ENCODE results near the gene UBA6. TPM values are rescaled to one million over a fixed set of nuclear protein-coding genes. Genes with fewer than 3 reads are reported as not detected.

The UBA6 gene
- total RNA-seq, 1 experiment from 2014 or later = 59.4 TPM

DNA sequence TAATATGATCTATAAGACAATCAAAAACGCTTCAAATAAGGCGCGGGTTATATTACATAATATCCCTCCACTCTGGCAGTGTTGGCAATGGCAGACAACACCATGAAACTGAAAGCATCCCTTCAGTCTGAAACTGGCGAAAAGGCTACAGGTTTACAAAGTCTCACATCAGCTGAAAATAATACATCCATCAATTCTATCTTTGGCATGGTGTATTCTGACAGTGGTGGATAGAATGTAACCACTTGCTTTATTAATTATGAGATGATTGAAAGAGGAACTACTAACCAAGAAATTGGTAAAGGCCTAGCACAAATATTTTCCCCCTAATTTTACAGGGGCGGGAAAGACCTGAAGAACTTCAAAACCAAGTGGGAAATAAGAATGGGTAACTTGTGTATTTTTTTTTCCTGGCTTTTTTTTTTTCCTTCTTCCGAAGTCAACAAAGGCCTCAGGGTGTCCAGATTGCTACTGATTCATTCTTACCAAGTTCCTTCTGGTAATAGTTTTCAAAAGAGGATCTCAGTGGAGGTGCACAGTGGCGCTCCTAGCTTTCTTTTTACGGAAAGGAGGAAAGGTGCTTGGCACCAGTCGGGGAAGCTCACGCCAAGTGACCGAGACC, 728 bp downstream of the UBA6 start:
- TSS peak; percentile 78 for BruUV-seq (replicated peaks)
- Histone ChIP-seq H3K27me3 (ENCODE audit: control insufficient read depth, insufficient read depth, low read length) (no peaks in the 10 kb centered on the region), H3K4me1 (ENCODE audit: control insufficient read depth, insufficient read depth, low read length) (no peaks in the 10 kb centered on the region; the same call in 1 of the 2 replicates), H3K36me3 (ENCODE audit: control insufficient read depth, insufficient read depth, low read length) (peaks cover 7% of the 10 kb centered on the region), H3K9me3 (ENCODE audit: control insufficient read depth, insufficient read depth, low read depth, low read length) (no peaks in the 10 kb centered on the region), H3K4me3 (ENCODE audit: low read depth in 2 of 2, low read length in 2 of 2) (peak overlapping the region; percentile 66 to 92), H3K27ac (ENCODE audit: low read length) (peak overlapping the region; percentile 80)
- no peak for DNase-seq (ENCODE audit: low read depth, low spot score)
- intact Hi-C loops (cut with micrococcal nuclease; ENCODE audit: unreplicated experiment) = no loop called here
- CTCF ChIA-PET = no interaction called here
- POLR2A ChIA-PET = no interaction called here
- peak; percentile 44 for ATAC-seq
- no peak for TF ChIP-seq SIN3A (IDR thresholded peaks at IDR 0.05; ENCODE audit: borderline replicate concordance, insufficient read depth, low read depth, low read length)
- TF ChIP-seq, protein P1, sequence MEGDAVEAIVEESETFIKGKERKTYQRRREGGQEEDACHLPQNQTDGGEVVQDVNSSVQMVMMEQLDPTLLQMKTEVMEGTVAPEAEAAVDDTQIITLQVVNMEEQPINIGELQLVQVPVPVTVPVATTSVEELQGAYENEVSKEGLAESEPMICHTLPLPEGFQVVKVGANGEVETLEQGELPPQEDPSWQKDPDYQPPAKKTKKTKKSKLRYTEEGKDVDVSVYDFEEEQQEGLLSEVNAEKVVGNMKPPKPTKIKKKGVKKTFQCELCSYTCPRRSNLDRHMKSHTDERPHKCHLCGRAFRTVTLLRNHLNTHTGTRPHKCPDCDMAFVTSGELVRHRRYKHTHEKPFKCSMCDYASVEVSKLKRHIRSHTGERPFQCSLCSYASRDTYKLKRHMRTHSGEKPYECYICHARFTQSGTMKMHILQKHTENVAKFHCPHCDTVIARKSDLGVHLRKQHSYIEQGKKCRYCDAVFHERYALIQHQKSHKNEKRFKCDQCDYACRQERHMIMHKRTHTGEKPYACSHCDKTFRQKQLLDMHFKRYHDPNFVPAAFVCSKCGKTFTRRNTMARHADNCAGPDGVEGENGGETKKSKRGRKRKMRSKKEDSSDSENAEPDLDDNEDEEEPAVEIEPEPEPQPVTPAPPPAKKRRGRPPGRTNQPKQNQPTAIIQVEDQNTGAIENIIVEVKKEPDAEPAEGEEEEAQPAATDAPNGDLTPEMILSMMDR (IDR thresholded peaks at IDR 0.05) = no peak
- in situ Hi-C loops (cut with HindIII; ENCODE audit: low pct_unique_long_range_greater_than_20kb, low sequenced_read_pairs) = no loop called here

DNA sequence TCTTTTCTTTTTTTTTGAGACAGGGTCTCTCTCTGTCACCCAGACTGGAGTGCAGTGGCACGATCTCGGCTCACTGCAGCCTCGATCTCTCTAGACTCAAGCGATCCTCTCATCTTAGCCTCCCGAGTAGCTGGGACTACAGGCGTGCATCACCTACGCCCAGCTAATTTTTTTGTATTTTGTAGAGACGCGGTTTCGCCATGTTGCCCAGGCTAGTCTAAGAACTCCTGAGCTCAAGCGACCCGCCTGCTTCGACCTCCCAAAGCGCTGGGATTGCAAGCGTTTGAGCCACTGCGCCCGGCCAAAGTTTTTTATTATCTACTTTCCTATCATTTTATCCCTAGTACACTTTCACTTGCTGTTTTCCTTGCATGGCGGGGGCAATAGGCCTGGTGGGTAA, 1.4 kb downstream of the UBA6 start:
- in situ Hi-C loops (cut with HindIII; ENCODE audit: low pct_unique_long_range_greater_than_20kb, low sequenced_read_pairs) = no loop called here
- H3K4me1 ChIP-seq (ENCODE audit: control insufficient read depth, insufficient read depth, low read length) = no peaks in the 10 kb centered on the region; the same call in 1 of the 2 replicates
- no peak for DNase-seq (ENCODE audit: low read depth, low spot score)
- intact Hi-C loops (cut with micrococcal nuclease; ENCODE audit: unreplicated experiment) = no loop called here
- ChIA-PET CTCF (no interaction called here), POLR2A (interaction anchor here (0.6 kb wide), 1 partner anchor 75 kb away, joined by 3 read pairs; no protein-coding TSS in a partner anchor)
- H3K36me3 ChIP-seq (ENCODE audit: control insufficient read depth, insufficient read depth, low read length) = peaks cover 7% of the 10 kb centered on the region
- TF ChIP-seq TCF7L2 (IDR thresholded peaks at IDR 0.05; ENCODE audit: low read depth, low read length) = no peak
- no peak for TF ChIP-seq POLR2AphosphoS5 (IDR thresholded peaks at IDR 0.05; ENCODE audit: low read depth, low read length)
- TF ChIP-seq, protein P2, sequence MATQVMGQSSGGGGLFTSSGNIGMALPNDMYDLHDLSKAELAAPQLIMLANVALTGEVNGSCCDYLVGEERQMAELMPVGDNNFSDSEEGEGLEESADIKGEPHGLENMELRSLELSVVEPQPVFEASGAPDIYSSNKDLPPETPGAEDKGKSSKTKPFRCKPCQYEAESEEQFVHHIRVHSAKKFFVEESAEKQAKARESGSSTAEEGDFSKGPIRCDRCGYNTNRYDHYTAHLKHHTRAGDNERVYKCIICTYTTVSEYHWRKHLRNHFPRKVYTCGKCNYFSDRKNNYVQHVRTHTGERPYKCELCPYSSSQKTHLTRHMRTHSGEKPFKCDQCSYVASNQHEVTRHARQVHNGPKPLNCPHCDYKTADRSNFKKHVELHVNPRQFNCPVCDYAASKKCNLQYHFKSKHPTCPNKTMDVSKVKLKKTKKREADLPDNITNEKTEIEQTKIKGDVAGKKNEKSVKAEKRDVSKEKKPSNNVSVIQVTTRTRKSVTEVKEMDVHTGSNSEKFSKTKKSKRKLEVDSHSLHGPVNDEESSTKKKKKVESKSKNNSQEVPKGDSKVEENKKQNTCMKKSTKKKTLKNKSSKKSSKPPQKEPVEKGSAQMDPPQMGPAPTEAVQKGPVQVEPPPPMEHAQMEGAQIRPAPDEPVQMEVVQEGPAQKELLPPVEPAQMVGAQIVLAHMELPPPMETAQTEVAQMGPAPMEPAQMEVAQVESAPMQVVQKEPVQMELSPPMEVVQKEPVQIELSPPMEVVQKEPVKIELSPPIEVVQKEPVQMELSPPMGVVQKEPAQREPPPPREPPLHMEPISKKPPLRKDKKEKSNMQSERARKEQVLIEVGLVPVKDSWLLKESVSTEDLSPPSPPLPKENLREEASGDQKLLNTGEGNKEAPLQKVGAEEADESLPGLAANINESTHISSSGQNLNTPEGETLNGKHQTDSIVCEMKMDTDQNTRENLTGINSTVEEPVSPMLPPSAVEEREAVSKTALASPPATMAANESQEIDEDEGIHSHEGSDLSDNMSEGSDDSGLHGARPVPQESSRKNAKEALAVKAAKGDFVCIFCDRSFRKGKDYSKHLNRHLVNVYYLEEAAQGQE (IDR thresholded peaks at IDR 0.05; ENCODE audit: insufficient read depth in 1 of 2, low read depth in 2 of 2, low read length in 1 of 2) = no peak
- TF ChIP-seq, protein P1 (IDR thresholded peaks at IDR 0.05) = no peak
- TF ChIP-seq SIN3A (IDR thresholded peaks at IDR 0.05; ENCODE audit: borderline replicate concordance, insufficient read depth, low read depth, low read length) = no peak
- ATAC-seq = no peak
- BruUV-seq (replicated peaks) = no TSS peak
- H3K27me3 ChIP-seq (ENCODE audit: control insufficient read depth, insufficient read depth, low read length) = no peaks in the 10 kb centered on the region
- no peaks in the 10 kb centered on the region for H3K9me3 ChIP-seq (ENCODE audit: control insufficient read depth, insufficient read depth, low read depth, low read length)
- H3K27ac ChIP-seq (ENCODE audit: low read length) = peak overlapping the region; percentile 80
- H3K4me3 ChIP-seq (ENCODE audit: low read depth in 2 of 2, low read length in 2 of 2) = peak overlapping the region; percentile 66 to 92
